ENCODE data around the gene TLCD3B. TPM values are rescaled to one million over a fixed set of nuclear protein-coding genes. Genes with fewer than 3 reads are reported as not detected.

Gene TLCD3B
- total and polyA plus RNA-seq, 9 of the 15 experiments (the other 6 are each of a cell fraction or from before 2014, with no cell fraction given): 0.10 to 0.52 (median 0.23) TPM; not detected in 4

- TF ChIP-seq EP400 (IDR thresholded peaks at IDR 0.05) (no peak), ZNF280A (IDR thresholded peaks at IDR 0.05; ENCODE audit: low read depth, partially characterized antibody) (no peak), CREBBP (IDR thresholded peaks at IDR 0.05; ENCODE audit: low read depth, low read length) (no peak), EGR1 (conservative IDR thresholded peaks at IDR 0.05) (peak; percentile 60), ZNF668 (CRISPR knock-in tag; IDR thresholded peaks at IDR 0.05) (no peak), SRF (CRISPR knock-in tag; IDR thresholded peaks at IDR 0.05) (no peak), PTBP1 (IDR thresholded peaks at IDR 0.05; ENCODE audit: low read depth, low read length) (no peak), SLC30A9 (CRISPR knock-in tag; IDR thresholded peaks at IDR 0.05) (no peak), PKNOX1 (IDR thresholded peaks at IDR 0.05) (no peak), PRPF4 (IDR thresholded peaks at IDR 0.05; ENCODE audit: insufficient read depth, low read depth, low read length, poor library complexity, severe bottlenecking) (no peak), HBP1 (CRISPR knock-in tag; IDR thresholded peaks at IDR 0.05) (no peak)
Measured at GRCh38 chr16:30009990-30010843, 20.9 kb downstream of the TLCD3B start (continued).

All from K562 (cell line).